Amygdala (tissue), 56 donors: ENCODE measurements around the gene SLCO6A1.

Experiments used
- DNase-seq, 56 donors: peaks; one replicate each; lab custom pipeline; 2025; lab: John Stamatoyannopoulos, UW

Gene SLCO6A1

DNA sequence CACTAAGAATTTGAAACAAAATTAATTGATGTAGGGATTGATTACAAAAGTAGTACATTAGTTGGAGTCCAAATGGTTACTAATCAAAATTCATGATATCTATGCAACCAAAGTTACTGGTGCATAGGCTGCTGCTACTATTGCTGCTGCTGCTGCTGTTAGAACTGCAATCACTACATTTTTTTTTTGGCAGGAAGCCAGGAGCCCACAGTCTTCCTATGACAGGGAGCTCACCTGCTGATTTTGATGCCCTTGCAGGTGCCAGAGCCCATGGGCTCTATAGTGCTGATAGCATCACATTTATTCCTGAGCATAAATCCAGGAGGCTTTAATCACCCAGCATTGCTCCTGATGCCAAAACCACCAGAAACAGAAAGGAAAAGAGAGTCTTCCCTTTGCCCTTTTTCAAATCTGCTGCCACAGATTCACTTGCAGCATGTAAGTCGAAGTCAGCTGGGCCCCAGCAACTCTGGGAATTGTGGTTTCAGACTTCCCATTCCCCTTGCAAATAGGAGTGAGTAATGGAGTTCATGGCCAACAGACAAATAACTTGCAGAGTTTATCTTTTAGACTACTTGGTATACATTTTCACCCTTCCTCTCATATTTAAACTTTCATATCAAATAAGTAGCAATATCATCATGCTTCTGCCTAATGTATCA, 17.6 kb downstream of the SLCO6A1 start:
- no peak for DNase-seq

DNA sequence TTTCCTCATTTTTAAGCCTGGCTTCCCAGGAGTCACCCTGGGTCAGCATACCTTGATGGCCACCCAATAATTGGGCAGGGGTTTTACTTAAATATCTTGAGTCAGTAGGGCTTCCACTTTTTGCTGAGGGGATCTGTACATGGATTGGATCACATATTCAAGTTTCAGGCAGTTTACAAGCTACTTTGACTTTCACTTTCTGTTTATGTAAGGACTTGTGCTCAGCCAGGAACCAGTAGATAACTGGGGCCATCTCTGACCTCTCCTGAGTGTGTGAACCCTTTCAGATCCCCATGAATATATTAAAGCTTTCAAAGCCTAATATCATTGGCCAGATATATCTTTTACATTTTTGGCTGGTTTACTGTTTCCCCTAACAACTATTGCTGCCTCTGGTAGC, 45.1 kb downstream of the SLCO6A1 start:
- no peak for DNase-seq

DNA sequence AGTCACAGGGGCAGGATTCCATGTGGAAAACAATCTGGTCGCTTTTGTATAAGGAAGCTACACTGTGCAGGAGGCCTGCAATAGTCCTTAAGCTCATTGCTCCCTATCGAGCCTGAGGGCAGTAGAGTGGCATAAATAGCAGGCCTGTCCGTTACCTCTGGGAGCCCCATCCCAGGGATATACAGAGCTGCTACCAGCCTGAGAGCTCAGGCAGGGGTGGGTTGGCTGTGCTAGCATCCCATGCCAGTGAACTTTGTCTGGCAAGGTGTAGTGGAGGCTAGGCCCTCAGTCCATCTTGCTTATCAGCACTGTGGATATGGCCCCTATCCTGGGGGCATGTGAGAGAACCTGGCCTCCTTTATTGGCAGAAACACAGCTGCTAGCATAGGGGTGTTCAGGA, 47.7 kb downstream of the SLCO6A1 start:
- DNase-seq: no peak

DNA sequence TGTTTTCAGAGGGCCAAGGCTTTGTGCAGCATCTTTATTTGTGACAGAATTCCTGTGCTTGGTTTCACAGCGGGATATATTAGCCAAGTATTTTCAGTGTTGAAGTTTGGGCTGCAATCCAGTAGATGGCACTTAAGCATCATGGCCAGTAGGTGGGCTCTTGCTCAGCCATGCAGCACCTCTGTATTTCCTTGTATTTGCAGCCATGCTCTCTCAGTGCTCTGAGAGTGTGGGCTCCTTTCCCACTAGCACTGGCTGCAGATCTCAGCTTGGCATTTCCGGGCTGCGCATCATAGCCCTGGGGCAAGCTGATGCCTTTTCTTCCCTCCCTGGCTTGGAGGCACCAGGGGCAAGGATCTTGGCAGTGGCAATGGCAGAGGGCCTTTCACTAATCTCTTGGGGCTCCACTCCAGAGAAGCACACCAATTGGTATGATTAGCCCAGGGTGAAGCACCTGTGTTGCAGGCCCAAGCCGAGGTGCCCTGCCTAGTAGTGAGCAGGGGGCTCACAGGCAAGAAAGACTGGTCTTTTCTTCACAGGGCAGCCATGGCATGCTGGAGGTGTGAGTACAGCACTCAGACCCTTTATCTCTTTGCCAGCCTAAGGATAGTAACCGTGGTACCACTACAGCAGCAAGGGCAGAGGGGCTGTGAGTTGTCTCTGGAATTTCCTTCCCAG, 48.3 kb downstream of the SLCO6A1 start:
- no peak for DNase-seq

DNA sequence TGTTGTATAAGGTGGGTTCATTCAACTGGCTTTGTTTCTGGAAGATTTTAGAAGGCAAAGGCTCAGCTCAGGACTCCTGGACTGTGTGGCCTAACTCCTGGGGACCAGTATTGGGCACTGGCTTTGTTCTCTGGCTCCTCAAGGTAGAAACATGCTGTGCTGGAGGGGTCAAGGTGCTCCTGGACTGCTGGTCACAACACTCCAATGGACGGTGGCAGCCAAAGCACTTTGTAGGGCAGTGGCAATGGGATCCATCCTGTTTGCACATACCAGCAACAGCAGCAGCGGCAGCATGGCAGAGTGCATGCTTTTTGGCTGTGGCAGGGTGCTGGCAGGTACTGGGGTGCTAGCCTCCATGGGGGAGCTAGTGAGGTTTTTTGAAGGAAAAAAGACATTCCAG, 65.3 kb downstream of the SLCO6A1 start:
- no peak for DNase-seq

- peak in 5 of 56 donors; percentile 0 to 2 (median 1) for DNase-seq
Observed at GRCh38 chr5:102421647-102422046, 77.2 kb downstream of the SLCO6A1 start.

GRCh38 chr5:102418531-102418930, 80.3 kb downstream of the SLCO6A1 start:
- DNase-seq: no peak

DNA sequence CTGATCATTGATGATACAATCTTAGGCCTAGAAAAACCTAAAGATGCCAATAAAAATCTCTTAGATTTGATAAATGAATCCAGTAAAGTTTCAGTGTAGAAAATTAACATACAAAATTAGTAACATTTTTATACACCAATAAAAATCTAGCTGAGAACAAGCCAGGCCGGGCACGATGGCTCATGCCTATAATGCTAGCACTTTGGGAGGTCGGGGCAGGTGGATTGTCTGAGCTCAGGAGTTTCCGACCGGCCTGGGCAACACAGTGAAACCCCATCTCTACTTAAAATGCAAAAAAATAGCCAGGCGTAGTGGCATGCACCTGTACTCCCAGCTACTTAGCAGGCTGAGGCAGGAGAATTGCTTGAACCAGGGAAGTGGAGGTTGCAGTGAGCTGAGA, 84.4 kb downstream of the SLCO6A1 start:
- DNase-seq: no peak

- DNase-seq: no peak
Observed at GRCh38 chr5:102388235-102388634, 110.6 kb downstream of the SLCO6A1 start.

DNA sequence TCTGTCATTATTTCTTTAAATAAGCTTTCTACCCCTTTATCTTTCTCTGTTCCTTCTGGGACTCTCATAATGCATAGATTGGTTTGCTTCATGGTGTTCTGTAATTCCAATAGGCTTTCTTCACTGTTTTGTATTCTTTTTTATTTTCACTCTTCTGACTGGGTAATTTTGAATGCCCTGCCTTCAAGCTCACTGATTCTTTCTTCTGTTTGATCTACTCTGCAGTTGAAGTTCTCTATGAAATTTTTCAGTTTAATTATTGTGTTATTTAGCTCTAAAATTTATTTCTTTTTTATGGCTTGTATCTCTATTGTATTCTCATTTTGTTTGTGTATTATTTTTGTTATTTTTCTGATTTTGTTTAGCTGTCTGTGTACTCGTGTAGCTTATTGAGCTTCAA, 113.4 kb downstream of the SLCO6A1 start:
- DNase-seq: no peak

DNA sequence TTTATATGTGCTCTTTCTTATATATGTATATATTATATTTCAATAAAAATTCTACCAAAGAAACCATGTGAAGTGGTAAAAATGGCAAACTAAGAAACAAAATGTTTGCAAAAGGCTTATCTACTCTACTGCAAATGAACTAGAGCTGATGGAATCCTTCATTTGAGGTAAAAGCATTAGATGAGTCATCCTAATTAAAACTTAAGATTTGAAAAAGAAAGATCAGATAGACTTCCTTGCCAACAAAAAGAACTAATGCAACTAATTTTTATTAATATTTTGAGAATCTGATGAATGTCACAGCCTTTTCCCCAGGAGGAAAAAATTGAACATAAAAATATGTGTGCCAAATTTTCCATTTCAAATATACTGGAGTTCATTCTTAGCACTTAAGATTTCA, 118.6 kb downstream of the SLCO6A1 start:
- DNase-seq: no peak

DNA sequence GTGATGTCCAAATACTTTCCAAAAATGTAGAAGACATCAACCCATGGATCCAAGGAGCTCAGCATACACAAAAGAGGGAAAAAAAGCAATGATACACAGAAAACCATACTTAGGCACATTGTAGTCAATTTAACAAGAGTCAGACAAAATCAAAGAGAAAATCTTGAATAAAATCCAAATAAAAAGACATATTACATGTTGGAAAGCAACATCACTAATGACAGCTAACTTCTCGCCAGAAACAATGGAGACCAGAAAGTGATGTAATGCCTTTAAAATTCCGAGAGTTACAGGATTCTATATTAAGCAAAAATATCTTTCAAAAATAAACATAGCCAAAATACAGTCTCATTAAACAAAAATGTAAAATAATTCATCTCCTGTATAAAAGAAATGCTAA, 122.9 kb downstream of the SLCO6A1 start:
- DNase-seq: no peak

DNA sequence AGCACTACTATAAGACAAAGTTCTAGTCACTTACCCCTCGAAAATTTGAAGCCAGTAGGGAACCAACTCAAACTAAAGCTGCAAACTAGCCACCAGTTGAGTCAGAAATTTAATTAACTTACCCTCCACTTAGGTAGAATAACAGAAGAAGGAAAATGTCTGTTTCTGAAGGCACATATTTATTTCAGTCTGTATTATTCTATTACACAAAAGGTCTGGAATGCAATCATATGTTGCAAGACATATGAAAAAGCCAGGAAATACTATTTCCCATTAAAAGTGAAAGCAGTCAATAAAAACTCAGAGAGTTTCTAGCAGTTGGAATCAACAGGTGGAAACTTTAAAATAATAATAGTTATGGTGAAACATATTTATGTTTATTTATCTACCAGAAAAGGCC, 123.5 kb downstream of the SLCO6A1 start:
- no peak for DNase-seq

DNA sequence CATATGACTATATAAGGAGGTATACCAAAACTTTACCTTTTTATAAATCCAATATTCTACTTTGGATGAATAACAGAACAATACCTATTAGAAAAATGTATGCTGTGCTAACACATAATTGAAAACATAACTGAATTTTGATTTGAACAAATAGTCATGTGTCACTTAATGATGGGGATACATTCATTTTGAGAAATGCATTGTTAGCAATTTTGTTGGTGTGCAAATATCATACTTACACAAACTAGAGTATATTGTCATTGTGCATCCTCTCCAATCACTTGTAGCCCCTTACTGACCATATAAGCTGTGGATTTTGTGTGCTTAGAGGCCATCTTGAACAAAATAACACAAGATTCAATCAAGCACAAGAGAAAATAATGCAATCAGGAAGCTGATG, 130.4 kb downstream of the SLCO6A1 start:
- no peak for DNase-seq

GRCh38 chr5:102341681-102342288, 157.0 kb downstream of the SLCO6A1 start:
- no peak for DNase-seq

DNA sequence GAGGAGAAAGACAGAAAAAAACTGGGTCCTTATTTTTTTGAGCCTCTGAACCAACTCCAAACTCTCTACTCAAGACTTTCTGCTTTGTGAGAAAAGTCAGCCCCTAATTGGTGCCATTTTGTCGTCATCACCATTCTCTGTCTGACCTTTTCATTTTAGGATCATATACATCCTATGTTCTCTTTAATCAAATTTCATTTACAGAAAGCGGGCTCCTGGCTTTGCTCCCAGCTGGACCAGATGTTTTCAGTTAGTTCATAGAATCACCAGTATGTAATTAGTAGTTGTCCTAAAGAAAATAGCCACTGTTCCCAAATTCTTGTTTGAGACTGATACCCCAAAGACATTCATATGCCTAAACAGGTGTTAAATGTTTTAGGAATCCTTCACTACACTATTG, 174.1 kb downstream of the SLCO6A1 start:
- no peak for DNase-seq
